Non-pigmented ciliary epithelial cell (primary cell): ENCODE results near the gene ABCA9.
"Not testable (repeated sequence)": the region's sequence is repeated elsewhere in the genome, so short reads cannot be mapped to it uniquely, and the experiment has no call there.

Experiments
- DNase-seq: peaks from one replicate; pipeline ENCODE4 v3.0.0-alpha.2; 2010; ENCODE audit warnings: low read depth

Gene ABCA9

DNA sequence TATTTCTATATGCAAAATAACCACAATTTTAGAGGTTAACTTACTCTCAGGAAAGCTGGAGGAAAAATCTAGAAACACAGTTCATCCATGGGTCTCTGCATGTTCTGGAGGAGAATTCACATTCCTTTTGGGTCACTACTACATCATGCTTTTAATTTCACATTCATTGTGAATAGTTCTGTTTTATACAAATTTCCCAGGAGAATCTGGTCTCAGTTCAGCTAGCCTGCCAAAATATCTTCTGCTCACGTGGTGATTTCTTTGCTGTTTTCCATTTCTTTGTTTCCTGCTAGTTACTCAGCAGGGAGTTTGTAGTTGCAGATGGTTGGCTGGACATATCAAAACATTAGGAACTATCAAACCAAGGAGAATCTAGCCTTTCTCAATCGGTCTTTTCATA, at the start of gene ABCA9:
Gene ABCA9, minus strand, starts transcription at position 106 of the 400 bp plus-strand sequence. CDS start 9,801 bp downstream, outside the sequence.
- no peak for DNase-seq

GRCh38 chr17:69105907-69106730, 45.4 kb upstream of the ABCA9 start:
- no peak for DNase-seq

GRCh38 chr17:69103557-69104233, 43.0 kb upstream of the ABCA9 start:
- DNase-seq = no peak

GRCh38 chr17:69098625-69099024, 37.9 kb upstream of the ABCA9 start:
- DNase-seq = no peak

DNA sequence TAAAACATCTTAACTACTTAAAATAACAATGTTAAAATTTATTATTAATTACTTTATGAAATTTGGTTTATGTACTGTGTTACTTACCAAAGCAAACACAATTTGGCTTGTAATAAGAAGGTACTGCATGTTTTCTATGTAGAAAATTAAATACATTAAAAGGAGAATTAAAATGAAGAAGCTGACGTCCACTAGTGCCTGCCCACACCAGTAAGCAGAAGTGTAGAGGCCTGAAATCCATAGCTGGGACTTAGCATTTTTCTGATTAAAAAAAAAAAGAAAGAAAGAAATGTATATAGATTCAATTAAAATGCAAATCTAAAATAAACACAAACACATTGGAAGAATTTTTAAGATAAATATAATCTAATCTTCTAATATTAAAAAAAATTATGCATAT, 35.8 kb upstream of the ABCA9 start:
- DNase-seq = no peak

DNA sequence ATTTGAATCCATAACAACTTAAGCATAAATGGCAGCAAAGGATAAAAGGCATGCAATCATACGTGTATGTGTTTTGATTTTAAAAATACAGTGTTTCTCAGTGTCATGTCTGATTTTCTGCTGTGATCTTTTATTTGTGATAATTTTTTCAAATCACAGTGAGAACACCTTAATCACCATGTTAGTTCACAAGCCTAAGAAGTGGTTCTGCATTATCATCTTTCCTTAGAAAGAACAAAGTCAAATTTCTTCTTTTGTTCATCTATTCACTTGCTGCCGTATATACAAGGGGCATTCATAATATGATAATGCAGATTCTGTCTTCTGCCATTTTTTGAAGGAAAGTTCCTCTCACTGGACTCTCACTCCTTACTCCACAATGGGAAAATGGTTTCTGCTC, 33.3 kb upstream of the ABCA9 start:
- no peak for DNase-seq

- no peak for DNase-seq
These were observed 32.6 kb upstream of the ABCA9 start for GRCh38 chr17:69093279-69093789.

DNA sequence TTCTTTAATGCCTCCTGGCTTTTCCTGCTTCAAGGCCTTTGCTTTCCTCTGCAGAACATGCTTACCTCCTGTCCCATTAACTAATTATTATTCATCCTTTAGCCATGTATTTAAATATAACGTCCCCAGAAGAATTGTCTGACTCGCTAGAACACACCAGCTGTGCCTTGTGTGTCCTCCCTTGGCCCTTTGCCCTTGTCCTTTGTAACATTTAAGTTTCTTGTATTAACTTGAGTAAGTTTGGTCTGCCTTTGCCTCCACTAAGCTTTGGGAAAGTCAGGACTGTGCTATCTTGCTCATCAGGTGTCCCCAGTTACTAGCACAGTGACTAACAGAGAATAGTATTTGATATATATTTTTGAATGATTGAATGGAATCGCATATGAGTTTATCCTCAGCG, 29.6 kb upstream of the ABCA9 start:
- no peak for DNase-seq

DNA sequence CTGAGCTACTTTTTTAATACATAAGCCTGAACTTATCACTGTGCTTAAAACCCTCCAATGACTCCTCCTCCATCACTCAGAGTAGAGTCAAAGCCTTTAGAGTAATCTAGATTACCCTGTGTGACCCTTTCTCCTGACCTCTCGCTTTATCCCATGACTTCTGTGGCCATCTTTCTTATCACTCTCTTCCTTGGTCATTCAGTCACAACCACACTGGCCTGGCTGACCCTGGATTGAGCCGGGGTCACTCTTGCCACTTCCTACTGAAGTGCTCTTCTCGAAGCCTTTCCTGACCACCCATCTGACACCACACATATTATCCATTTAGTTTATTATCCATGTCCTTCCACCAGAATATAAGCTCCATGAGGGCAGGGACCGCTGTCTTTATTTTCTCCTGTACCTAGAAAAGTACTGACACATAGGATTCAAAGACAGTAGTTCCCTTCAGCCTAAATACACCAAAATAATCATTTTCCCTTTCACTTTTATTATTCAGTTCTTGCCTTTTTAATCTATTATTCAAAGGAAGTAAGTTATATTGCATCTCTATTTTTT, 28.0 kb upstream of the ABCA9 start:
- no peak for DNase-seq

GRCh38 chr17:69086641-69087040, 25.9 kb upstream of the ABCA9 start:
- DNase-seq = no peak

DNA sequence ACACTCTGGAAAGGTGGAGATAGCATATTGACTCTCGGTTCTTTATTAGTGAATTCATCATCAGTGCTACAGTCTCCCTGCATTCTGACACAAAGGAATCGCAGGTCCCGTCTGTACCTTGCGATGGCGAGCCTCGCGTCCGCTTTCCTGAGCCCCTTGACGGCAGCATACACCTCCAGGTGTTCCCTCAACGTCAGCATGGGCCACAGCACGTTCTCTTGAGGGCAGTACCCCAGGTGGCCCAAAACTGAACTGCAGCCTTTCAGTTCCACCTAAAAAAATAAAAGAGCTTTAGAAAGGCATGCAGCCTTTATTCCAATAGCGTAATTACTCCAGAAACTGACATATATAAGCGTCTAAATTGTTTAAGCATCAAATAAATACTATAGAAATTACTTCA, 24.2 kb upstream of the ABCA9 start:
- DNase-seq = no peak

- DNase-seq = no peak
These were observed 22.0 kb upstream of the ABCA9 start for GRCh38 chr17:69082696-69083095.

DNA sequence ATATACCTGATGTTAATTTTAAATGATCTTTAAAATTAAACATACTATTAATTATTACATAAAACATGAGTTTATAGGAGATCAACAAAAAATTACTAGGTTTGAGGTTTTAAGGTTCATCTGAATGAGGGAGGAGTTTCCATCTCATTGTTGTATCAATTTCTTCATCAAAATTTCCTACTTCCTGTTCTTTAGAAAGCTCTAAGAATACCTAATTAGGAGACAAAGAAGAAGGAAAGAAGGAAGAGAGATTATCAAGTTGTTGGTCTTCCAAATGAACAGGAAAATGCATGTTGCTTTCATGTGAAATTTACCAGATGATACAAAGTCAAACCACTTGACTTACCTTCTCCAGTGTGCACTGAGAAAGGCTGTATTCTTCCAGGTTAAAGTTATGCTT, 18.1 kb upstream of the ABCA9 start:
- no peak for DNase-seq

- no peak for DNase-seq
These were observed 15.1 kb upstream of the ABCA9 start for GRCh38 chr17:69075823-69076222.

- DNase-seq = not testable (repeated sequence)
These were observed 12.7 kb upstream of the ABCA9 start for GRCh38 chr17:69073392-69073791.

DNA sequence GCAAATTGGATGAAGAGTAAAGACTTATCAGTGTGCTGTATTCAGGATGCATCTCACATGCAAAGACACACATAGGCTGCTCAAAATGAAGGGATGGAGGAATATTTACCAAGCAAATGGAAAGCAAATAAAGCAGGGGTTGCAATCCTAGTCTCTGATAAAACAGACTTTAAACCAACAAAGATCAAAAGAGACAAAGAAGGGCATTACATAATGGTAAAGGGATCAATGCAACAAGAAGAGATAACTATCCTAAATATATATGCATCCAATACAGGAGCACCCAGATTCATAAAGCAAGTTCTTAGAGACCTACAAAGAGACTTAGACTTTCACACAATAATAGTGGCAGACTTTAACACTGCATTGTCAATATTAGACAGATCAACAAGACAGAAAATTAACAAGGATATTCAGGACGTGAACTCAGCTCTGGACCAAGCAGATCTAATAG, 12.1 kb upstream of the ABCA9 start:
- DNase-seq = not testable (repeated sequence)

DNA sequence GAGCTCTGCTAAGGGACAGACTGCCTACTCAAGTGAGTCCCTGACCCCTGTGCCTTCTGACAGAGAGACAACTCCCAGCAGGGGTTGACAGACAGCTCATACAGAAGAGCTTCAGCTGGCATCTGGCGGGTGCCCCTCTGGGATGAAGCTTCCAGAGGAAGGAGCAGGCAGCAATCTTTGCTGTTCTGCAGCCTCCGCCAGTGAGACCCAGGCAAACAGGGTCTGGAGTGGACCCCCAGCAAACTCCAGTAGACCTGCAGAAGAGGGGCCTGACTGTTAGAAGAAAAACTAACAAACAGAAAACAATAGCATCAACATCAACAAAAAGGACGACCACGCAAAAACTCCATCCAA, 10.5 kb upstream of the ABCA9 start:
- not testable (repeated sequence) for DNase-seq

GRCh38 chr17:69070378-69071232, 9.9 kb upstream of the ABCA9 start:
- not testable (repeated sequence) for DNase-seq

DNA sequence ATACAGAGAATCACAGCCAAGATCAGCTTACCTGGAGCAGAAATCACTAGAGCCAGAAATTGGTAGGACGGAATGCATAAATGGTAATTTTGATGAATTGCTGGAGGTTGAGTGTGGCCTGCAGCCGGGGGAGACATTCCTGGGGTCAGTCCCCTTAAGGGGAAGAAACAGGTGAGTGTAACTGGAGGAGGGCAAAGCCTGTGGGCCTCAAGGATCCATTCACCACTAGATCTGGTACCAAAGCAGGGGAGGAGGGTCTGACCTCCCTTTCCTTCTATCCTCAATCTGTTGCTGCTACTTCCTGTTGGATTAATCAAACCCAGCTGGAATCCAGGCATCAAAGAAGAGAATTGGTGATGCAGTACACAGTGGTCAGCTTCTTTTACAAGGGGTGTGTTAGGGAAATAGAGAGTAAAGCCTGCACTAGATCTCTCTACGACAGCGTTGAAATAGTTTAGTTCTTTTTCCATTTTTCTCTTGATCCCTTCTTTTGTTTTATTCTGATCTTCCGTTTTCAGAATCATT, 8.6 kb upstream of the ABCA9 start:
- DNase-seq = no peak

DNA sequence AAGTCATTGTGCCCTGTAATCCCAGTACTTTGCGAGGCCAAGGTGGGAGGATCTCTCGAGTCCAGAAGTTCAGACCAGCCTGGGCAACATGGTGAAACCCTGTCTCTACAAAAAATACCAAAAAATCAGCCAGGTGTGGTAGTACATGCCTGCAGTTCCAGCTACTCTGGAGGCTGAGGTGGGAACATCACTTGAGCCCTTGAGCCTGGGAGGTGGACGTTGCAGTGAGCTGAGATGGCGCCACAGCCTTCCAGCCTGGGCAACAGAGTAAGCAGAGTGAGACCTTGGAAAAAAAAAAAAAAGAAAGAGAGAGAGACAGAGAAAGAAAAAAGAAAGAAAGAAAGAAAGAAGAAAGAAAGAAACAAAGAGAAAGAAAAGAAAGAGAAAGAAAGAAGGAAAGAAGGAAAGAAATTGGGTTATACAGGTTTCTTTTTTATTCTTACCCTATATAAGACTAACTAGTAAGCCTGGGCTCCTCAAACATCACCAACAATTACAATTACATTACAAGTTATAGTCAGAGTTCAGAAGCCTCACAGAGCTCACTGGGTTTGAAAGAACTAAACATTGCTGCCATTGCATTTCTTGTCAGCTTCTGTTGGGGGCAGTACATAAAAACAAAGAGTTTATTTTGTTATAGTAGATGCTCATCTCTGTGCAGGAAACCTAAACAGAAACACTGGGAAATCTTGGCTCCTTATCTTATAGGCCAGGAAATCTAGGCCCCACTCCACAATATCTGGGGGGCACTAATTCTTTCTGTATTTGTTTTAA, 6.7 kb upstream of the ABCA9 start:
- DNase-seq = no peak

- no peak for DNase-seq
These were observed 5.8 kb upstream of the ABCA9 start for GRCh38 chr17:69066482-69066881.
